Measurements from ENCODE around the gene CAMKMT.

The CAMKMT gene

DNA sequence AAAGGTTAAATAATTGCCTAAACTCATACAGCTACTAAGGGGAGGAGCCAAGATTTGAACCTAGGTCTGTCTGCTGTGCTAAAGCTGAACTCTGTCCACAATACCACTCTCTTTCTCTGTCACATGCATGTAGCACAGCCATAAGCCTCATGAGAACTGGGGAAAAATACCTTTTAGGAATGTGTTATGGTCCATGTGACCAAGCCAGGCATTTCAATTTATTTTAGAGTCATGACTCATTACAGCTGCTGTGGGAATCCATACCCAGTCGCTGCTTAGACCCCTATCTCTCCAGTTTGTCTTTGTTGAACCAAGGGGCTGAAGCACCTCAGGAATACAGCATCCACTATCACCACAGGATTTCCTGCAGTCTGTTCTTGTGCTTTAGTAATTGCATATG, 379.8 kb downstream of the CAMKMT start:
- no peak overlapping the region for H3K4me3 ChIP-seq (ENCODE audit: low read length)
- DNase-seq = no peak
- H3K36me3 ChIP-seq (replicated peaks; ENCODE audit: insufficient read depth, low read length) = no peaks in the 10 kb centered on the region
- no peaks in the 10 kb centered on the region for H3K9me3 ChIP-seq (replicated peaks; ENCODE audit: insufficient read depth, low read length)
- H3F3A ChIP-seq (ENCODE audit: insufficient read depth, low read length) = no peaks in the 10 kb centered on the region
- H3K27ac ChIP-seq (ENCODE audit: low read length) = no peak overlapping the region
- H3K4me1 ChIP-seq (ENCODE audit: low read length) = no peaks in the 10 kb centered on the region
- no peak overlapping the region for H3K4me2 ChIP-seq (ENCODE audit: low read depth, low read length)
- H3K9ac ChIP-seq (ENCODE audit: low read length) = no peak overlapping the region
- no peaks in the 10 kb centered on the region for H4K20me1 ChIP-seq (ENCODE audit: insufficient read depth, low read length)
- H2AFZ ChIP-seq (ENCODE audit: low read length) = no peak overlapping the region
- no peaks in the 10 kb centered on the region for H3K9me2 ChIP-seq (replicated peaks; ENCODE audit: insufficient read depth, low read length)
- H3K27me3 ChIP-seq (replicated peaks; ENCODE audit: insufficient read depth, low read length) = no peaks in the 10 kb centered on the region
- TF ChIP-seq EZH2 (optimal IDR thresholded peaks at IDR 0.05; ENCODE audit: low read depth, low read length) (no peak), EZH2phosphoT487 (IDR thresholded peaks at IDR 0.05; ENCODE audit: low read length) (no peak)
- TF ChIP-seq, protein P1, sequence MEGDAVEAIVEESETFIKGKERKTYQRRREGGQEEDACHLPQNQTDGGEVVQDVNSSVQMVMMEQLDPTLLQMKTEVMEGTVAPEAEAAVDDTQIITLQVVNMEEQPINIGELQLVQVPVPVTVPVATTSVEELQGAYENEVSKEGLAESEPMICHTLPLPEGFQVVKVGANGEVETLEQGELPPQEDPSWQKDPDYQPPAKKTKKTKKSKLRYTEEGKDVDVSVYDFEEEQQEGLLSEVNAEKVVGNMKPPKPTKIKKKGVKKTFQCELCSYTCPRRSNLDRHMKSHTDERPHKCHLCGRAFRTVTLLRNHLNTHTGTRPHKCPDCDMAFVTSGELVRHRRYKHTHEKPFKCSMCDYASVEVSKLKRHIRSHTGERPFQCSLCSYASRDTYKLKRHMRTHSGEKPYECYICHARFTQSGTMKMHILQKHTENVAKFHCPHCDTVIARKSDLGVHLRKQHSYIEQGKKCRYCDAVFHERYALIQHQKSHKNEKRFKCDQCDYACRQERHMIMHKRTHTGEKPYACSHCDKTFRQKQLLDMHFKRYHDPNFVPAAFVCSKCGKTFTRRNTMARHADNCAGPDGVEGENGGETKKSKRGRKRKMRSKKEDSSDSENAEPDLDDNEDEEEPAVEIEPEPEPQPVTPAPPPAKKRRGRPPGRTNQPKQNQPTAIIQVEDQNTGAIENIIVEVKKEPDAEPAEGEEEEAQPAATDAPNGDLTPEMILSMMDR (IDR thresholded peaks at IDR 0.05; ENCODE audit: low read length) = no peak
- no peaks in the 10 kb centered on the region for H3K79me2 ChIP-seq (ENCODE audit: low read length)

DNA sequence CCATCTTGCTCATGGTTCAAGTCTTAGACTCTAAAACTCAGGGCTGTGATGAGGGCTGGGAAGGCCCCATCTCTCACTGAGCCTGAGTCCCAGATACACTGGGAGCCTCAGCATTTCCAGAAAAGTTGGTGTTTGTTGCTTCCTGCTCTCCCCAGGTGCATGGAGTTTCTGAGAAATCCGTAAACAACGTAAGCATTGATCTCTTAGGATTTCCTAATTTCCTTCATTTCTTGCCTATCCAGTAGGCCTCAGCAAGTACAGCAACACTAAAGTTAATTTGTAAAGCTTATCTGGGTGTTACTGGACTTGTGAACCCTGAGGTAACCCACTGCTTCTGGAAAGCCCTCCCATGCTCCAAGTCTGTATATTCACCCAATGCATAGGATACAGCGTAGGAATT, 380.3 kb downstream of the CAMKMT start:
- Histone ChIP-seq H3K4me2 (ENCODE audit: low read depth, low read length) (no peak overlapping the region), H3K27ac (ENCODE audit: low read length) (no peak overlapping the region), H3K9me2 (replicated peaks; ENCODE audit: insufficient read depth, low read length) (no peaks in the 10 kb centered on the region), H3K9ac (ENCODE audit: low read length) (no peak overlapping the region), H3F3A (ENCODE audit: insufficient read depth, low read length) (no peaks in the 10 kb centered on the region), H3K79me2 (ENCODE audit: low read length) (no peaks in the 10 kb centered on the region), H3K4me3 (ENCODE audit: low read length) (no peak overlapping the region), H2AFZ (ENCODE audit: low read length) (no peak overlapping the region), H3K36me3 (replicated peaks; ENCODE audit: insufficient read depth, low read length) (no peaks in the 10 kb centered on the region), H4K20me1 (ENCODE audit: insufficient read depth, low read length) (no peaks in the 10 kb centered on the region), H3K4me1 (ENCODE audit: low read length) (no peaks in the 10 kb centered on the region), H3K27me3 (replicated peaks; ENCODE audit: insufficient read depth, low read length) (no peaks in the 10 kb centered on the region), H3K9me3 (replicated peaks; ENCODE audit: insufficient read depth, low read length) (no peaks in the 10 kb centered on the region)
- TF ChIP-seq EZH2 (optimal IDR thresholded peaks at IDR 0.05; ENCODE audit: low read depth, low read length) (no peak), EZH2phosphoT487 (IDR thresholded peaks at IDR 0.05; ENCODE audit: low read length) (no peak)
- TF ChIP-seq, protein P1 (IDR thresholded peaks at IDR 0.05; ENCODE audit: low read length) = no peak
- DNase-seq = no peak

DNA sequence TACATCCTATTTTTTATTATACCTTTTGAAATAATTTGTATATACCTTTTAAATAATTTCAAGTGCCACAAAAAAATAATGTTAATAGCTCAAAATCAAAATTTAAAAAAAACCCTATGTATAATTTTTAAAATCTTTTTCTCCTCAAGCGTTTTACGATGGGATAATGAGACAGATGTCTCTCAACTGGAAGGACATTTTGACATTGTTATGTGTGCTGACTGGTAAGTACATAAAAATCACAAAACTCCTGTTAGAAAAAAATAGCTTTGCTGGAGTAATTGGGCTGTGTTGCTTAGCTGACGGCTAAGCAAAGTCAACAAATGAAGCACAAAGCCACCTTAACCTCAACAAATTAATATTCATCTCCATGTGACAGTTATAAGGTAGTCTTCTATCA, 381.7 kb downstream of the CAMKMT start:
- Histone ChIP-seq H4K20me1 (ENCODE audit: insufficient read depth, low read length) (no peaks in the 10 kb centered on the region), H2AFZ (ENCODE audit: low read length) (no peak overlapping the region), H3K27me3 (replicated peaks; ENCODE audit: insufficient read depth, low read length) (no peaks in the 10 kb centered on the region), H3K79me2 (ENCODE audit: low read length) (no peaks in the 10 kb centered on the region), H3K27ac (ENCODE audit: low read length) (no peak overlapping the region), H3K36me3 (replicated peaks; ENCODE audit: insufficient read depth, low read length) (no peaks in the 10 kb centered on the region), H3K9me3 (replicated peaks; ENCODE audit: insufficient read depth, low read length) (no peaks in the 10 kb centered on the region), H3K4me3 (ENCODE audit: low read length) (no peak overlapping the region), H3F3A (ENCODE audit: insufficient read depth, low read length) (no peaks in the 10 kb centered on the region), H3K9ac (ENCODE audit: low read length) (no peak overlapping the region), H3K4me1 (ENCODE audit: low read length) (no peaks in the 10 kb centered on the region), H3K9me2 (replicated peaks; ENCODE audit: insufficient read depth, low read length) (no peaks in the 10 kb centered on the region), H3K4me2 (ENCODE audit: low read depth, low read length) (no peak overlapping the region)
- TF ChIP-seq EZH2phosphoT487 (IDR thresholded peaks at IDR 0.05; ENCODE audit: low read length) (no peak), EZH2 (optimal IDR thresholded peaks at IDR 0.05; ENCODE audit: low read depth, low read length) (no peak)
- TF ChIP-seq, protein P1 (IDR thresholded peaks at IDR 0.05; ENCODE audit: low read length) = no peak
- DNase-seq = no peak
